GM19467 (cell line): ENCODE measurements around the gene LRRC75A.

Experiments used
- ATAC-seq: cut with Tn5 transposase; IDR thresholded peaks from one replicate; pipeline ENCODE4 v1.9.1; 2021; ENCODE audit warnings: mild to moderate bottlenecking, moderate library complexity; ENCODE audit not compliant: unreplicated experiment

The LRRC75A gene

GRCh38 chr17:16435925-16436886 lies 55.8 kb downstream of the LRRC75A start:
- ATAC-seq: no peak

- no peak for ATAC-seq
Measured at GRCh38 chr17:16434662-16435061, 57.3 kb downstream of the LRRC75A start.

- no peak for ATAC-seq
Measured at GRCh38 chr17:16433514-16433913, 58.5 kb downstream of the LRRC75A start.

GRCh38 chr17:16432017-16432416 lies 60.0 kb downstream of the LRRC75A start:
- no peak for ATAC-seq

- no peak for ATAC-seq
Measured at GRCh38 chr17:16430650-16431049, 61.3 kb downstream of the LRRC75A start.

GRCh38 chr17:16429083-16429482 lies 62.9 kb downstream of the LRRC75A start:
- ATAC-seq: no peak

GRCh38 chr17:16428098-16428882 lies 63.7 kb downstream of the LRRC75A start:
- ATAC-seq: no peak

GRCh38 chr17:16427020-16427419 lies 65.0 kb downstream of the LRRC75A start:
- ATAC-seq: no peak

- no peak for ATAC-seq
Measured at GRCh38 chr17:16425698-16426659, 66.0 kb downstream of the LRRC75A start.

- no peak for ATAC-seq
Measured at GRCh38 chr17:16425202-16425601, 66.8 kb downstream of the LRRC75A start.

GRCh38 chr17:16423226-16423872 lies 68.6 kb downstream of the LRRC75A start:
- ATAC-seq: no peak

- no peak for ATAC-seq
Measured at GRCh38 chr17:16422416-16422815, 69.6 kb downstream of the LRRC75A start.

GRCh38 chr17:16419929-16420271 lies 72.1 kb downstream of the LRRC75A start:
- ATAC-seq: no peak

GRCh38 chr17:16419074-16419928 lies 72.7 kb downstream of the LRRC75A start:
- ATAC-seq: no peak

- ATAC-seq: no peak
Measured at GRCh38 chr17:16418685-16419068, 73.3 kb downstream of the LRRC75A start.

- no peak for ATAC-seq
Measured at GRCh38 chr17:16417896-16418684, 73.9 kb downstream of the LRRC75A start.

GRCh38 chr17:16417399-16417798 lies 74.6 kb downstream of the LRRC75A start:
- no peak for ATAC-seq

- no peak for ATAC-seq
Measured at GRCh38 chr17:16415031-16415924, 76.7 kb downstream of the LRRC75A start, which contains the start of gene TRPV2. TSS of gene TRPV2 (plus strand) at chr17:16415571. CDS start at chr17:16417669, 2,098 bp downstream.
